ENCODE results near the gene DMRTC1B. TPM values are rescaled to one million over a fixed set of nuclear protein-coding genes. Genes with fewer than 3 reads are reported as not detected.

The DMRTC1B gene
- total RNA-seq, 2 donors from 2014 or later = not detected

Other genes starting within 250 kb of the DMRTC1B start
- gene HDAC8, start 204.0 kb upstream of the DMRTC1B start, total RNA-seq = 10 to 100 TPM; 24.7 to 25.6 TPM
- 1 to 10 TPM; 5.6 to 7.9 TPM for gene PHKA1, start 62.6 kb upstream of the DMRTC1B start, total RNA-seq
- not detected for gene FAM236B, start 5.8 kb downstream of the DMRTC1B start, total RNA-seq
- gene FAM236D, start 31.3 kb downstream of the DMRTC1B start, total RNA-seq = not detected
- not detected for gene FAM236C, start 135.7 kb downstream of the DMRTC1B start, total RNA-seq
- gene FAM236A, start 161.3 kb downstream of the DMRTC1B start, total RNA-seq = not detected
- not detected for gene DMRTC1, start 166.9 kb downstream of the DMRTC1B start, total RNA-seq
- gene PABPC1L2B, start 226.0 kb downstream of the DMRTC1B start, total RNA-seq = not detected